Measurements from ENCODE around the gene PLSCR1.

PLSCR1 gene

GRCh38 chr3:146555311-146555710, 10.9 kb upstream of the PLSCR1 start:
- TF ChIP-seq POU6F1 (CRISPR knock-in tag; IDR thresholded peaks at IDR 0.05; ENCODE audit: borderline replicate concordance, low read depth): no peak
- no peak for TF ChIP-seq ARNTL (CRISPR knock-in tag; IDR thresholded peaks at IDR 0.05; ENCODE audit: borderline replicate concordance, low read depth)
- TF ChIP-seq CREB5 (CRISPR knock-in tag; IDR thresholded peaks at IDR 0.05; ENCODE audit: low read depth): no peak
- no peak for TF ChIP-seq SNAI2 (CRISPR knock-in tag; IDR thresholded peaks at IDR 0.05)
- no peak for TF ChIP-seq ZNF70 (CRISPR knock-in tag; IDR thresholded peaks at IDR 0.05)
- no peak for TF ChIP-seq BACH2 (CRISPR knock-in tag; IDR thresholded peaks at IDR 0.05; ENCODE audit: borderline replicate concordance)
- no peak for ATAC-seq

- TF ChIP-seq ZC3H10 (CRISPR knock-in tag; IDR thresholded peaks at IDR 0.05) (no peak), TSHZ2 (CRISPR knock-in tag; IDR thresholded peaks at IDR 0.05) (no peak), TCF4 (CRISPR knock-in tag; IDR thresholded peaks at IDR 0.05; ENCODE audit: borderline replicate concordance) (no peak), TOX (CRISPR knock-in tag; IDR thresholded peaks at IDR 0.05; ENCODE audit: borderline replicate concordance) (no peak), CREB5 (CRISPR knock-in tag; IDR thresholded peaks at IDR 0.05; ENCODE audit: low read depth) (no peak), PATZ1 (CRISPR knock-in tag; IDR thresholded peaks at IDR 0.05; ENCODE audit: borderline replicate concordance) (no peak), POU6F1 (CRISPR knock-in tag; IDR thresholded peaks at IDR 0.05; ENCODE audit: borderline replicate concordance, low read depth) (no peak), OSR1 (CRISPR knock-in tag; IDR thresholded peaks at IDR 0.05) (no peak)
- ATAC-seq: no peak
These were observed 9.8 kb upstream of the PLSCR1 start for GRCh38 chr3:146554151-146554760.

- ATAC-seq: peak; percentile 97
- TF ChIP-seq CREB5 (CRISPR knock-in tag; IDR thresholded peaks at IDR 0.05; ENCODE audit: low read depth) (no peak), POU6F1 (CRISPR knock-in tag; IDR thresholded peaks at IDR 0.05; ENCODE audit: borderline replicate concordance, low read depth) (no peak), ZNF565 (CRISPR knock-in tag; conservative IDR thresholded peaks at IDR 0.05; ENCODE audit: low read depth) (no peak), PATZ1 (CRISPR knock-in tag; IDR thresholded peaks at IDR 0.05; ENCODE audit: borderline replicate concordance) (no peak), ZFP3 (CRISPR knock-in tag; IDR thresholded peaks at IDR 0.05) (no peak), SNAI2 (CRISPR knock-in tag; IDR thresholded peaks at IDR 0.05) (no peak), ZNF70 (CRISPR knock-in tag; IDR thresholded peaks at IDR 0.05) (no peak), RARB (CRISPR knock-in tag; IDR thresholded peaks at IDR 0.05) (no peak)
These were observed 6.5 kb upstream of the PLSCR1 start for GRCh38 chr3:146550743-146551510.
